GM18909 (cell line): ENCODE results near the gene MBOAT7.
"Not testable (repeated sequence)": the region's sequence is repeated elsewhere in the genome, so short reads cannot be mapped to it uniquely, and the experiment has no call there.

Experiments used
- ATAC-seq: cut with Tn5 transposase; IDR thresholded peaks from one replicate; pipeline ENCODE4 v1.9.1; 2021; ENCODE audit warnings: mild to moderate bottlenecking; ENCODE audit not compliant: unreplicated experiment, poor library complexity

Gene MBOAT7

DNA sequence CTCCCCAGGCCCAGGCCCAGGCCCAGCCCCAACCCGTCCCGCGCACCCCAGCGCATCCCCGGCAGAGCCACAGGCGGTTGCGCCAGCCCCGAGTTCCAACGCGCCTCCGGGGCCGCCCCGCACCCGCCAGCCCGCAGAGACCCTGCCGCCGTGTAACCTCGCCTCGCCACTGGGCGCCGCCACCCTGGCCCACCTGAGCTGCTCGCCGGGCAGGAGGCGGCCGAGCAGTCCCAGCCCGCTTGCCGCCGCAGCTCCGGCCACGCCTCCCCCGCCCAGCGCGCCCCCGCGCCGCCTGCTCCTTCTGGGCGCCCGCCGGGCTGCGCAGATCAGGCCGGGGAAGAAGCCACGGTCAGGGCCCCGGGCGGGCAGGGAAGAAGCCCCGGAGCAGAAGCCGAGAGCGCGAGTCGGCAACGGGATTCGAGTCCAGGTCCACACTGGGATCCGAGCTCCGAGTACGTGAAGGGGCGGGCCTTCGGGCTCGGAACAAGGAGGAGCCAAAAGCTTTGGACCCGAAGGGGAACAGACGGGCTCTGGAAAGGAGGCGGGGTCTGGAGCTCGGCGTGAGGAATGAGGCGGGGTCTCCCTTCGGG lies at the start of gene MBOAT7:
Gene MBOAT7, minus strand, starts transcription at position 436 of the 590 bp plus-strand sequence. CDS start 1,072 bp downstream, outside the sequence.
- ATAC-seq, result peak; percentile 21

GRCh38 chr19:54233941-54234340 lies 44.6 kb upstream of the MBOAT7 start:
- no peak for ATAC-seq

- no peak for ATAC-seq
Measured at GRCh38 chr19:54231077-54231931, 41.9 kb upstream of the MBOAT7 start.

DNA sequence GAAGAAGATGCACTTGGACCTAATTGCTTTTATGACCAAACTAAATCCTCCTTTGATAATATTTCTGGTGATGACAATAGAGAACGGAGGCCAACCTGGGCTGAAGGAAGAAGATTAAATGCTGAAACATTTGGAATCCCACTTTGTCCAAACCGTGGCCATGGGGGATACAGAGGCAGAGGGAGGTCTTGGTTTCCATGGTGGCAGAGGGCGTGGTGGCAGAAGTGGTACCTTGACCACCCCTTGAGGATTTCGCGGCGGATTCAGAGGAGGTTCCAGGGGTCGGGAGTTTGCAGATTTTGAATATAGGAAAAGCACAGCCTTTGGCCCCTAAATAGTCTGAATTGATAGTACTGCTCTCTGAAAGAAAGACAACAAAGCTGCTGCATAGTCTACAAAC lies 40.7 kb upstream of the MBOAT7 start:
- no peak for ATAC-seq

DNA sequence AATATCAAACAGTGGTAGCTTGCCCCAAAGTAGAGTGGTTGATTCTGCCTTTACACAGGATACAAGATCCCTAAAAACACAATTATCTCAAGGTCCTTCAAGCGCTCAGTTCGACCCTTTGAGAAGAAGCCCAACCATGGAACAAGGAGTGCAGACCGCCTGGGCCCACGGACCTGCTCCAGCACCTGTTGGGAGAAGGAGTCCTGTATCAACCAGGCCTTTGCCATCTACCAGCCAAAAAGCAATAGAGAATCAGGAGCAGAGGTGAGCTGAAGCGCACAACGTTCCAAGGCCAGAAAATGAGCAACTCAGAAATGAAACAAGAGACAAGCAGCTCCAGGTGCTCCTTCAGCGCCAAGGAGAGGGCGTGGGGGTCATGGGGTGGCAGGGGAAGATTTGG lies 39.8 kb upstream of the MBOAT7 start:
- no peak for ATAC-seq

DNA sequence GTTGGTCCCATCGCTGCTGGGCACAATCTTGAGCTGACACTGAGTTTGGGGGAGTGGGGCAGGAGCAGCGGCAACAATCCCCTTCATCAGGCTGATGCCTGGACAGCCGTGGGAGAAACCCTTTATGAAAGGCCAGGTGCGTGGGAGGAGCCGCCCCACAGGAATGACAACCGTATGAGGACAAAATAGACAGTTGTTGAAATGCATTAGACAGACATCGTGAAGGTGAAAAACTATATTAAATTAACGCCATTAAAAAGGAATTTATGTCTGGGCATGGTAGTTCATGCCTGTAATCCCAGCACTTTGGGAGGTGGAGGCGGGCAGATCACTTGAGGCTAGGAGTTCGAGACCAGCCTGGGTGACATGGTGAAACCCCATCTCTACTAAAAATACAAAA lies 35.2 kb upstream of the MBOAT7 start:
- ATAC-seq, result not testable (repeated sequence)

DNA sequence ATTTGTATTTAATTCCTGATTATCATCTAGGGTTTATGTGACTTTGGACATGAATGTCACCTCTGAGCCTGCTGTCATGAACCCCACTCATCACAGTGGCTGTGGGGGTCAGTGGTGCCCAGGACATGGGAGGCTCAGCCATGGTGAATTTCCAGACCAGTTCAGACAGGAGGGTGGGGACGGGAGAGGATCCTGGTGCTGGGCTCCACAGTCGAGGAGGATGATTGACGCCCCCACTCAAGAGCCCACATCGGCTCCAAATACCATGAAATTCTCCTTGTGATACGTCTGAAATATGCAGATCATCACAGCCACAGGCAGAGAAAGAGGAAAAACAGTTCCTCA lies 34.5 kb upstream of the MBOAT7 start:
- not testable (repeated sequence) for ATAC-seq

DNA sequence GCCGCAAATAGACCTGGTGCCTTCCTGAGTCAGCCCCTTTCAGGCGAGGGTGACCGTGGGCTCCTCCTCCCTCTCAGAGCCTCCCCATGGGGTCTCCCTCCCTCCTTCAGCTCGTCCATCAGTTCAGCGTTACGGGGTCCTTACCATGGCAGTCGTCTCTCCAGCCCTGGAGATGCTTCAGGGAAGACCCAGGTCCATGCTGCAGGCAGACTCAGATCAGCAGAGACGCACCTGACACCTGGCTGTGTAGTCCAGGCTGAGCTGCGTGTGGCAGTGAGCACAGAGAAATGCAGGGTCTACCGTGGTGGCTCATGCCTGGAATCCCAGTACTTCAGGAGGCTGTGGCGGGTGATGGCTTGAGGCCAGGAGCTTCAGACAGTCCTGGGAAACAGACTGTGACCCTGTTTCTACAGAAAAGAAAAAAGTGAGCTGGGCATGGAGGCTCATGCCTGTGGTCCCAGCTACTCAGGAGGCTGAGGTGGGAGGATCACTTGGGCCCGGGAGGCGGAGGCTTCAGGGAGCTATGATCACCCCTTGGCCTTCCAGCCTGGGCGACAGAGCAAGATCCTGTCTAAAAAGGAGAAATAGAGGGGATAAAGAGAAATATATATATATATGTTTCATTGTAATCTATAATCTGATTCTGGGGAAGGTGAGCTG lies 34.0 kb upstream of the MBOAT7 start:
- ATAC-seq, result not testable (repeated sequence)

GRCh38 chr19:54222474-54223276 lies 33.3 kb upstream of the MBOAT7 start, which contains the start of gene LILRB3:
Gene LILRB3, minus strand, starts transcription at chr19:54223007. Its CDS starts 31 bp downstream, at chr19:54222976.
- ATAC-seq, result not testable (repeated sequence)

GRCh38 chr19:54221947-54222346 lies 32.6 kb upstream of the MBOAT7 start:
- ATAC-seq, result not testable (repeated sequence)

DNA sequence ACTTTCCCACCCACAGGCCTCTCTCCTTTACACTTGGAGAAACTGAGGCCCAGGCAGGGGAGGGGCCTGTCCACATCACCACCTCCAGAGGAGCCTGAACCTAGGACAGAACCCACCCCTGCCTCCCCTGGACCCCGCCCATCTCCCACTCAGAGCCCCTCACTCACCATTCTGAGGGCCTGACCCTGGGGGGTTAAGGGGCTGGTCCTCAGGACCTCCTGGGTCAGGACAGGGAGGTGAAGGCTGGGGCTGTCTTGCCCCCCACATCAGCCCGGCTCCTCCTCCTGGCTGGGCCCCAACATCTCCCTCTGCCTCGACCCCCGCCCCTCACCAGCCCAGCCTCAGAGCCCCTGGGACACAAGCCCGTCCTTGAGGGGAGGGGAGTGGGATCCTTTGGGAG lies 30.3 kb upstream of the MBOAT7 start:
- not testable (repeated sequence) for ATAC-seq

GRCh38 chr19:54218960-54219661 lies 29.7 kb upstream of the MBOAT7 start:
- no peak for ATAC-seq

GRCh38 chr19:54218259-54218658 lies 28.9 kb upstream of the MBOAT7 start:
- no peak for ATAC-seq

DNA sequence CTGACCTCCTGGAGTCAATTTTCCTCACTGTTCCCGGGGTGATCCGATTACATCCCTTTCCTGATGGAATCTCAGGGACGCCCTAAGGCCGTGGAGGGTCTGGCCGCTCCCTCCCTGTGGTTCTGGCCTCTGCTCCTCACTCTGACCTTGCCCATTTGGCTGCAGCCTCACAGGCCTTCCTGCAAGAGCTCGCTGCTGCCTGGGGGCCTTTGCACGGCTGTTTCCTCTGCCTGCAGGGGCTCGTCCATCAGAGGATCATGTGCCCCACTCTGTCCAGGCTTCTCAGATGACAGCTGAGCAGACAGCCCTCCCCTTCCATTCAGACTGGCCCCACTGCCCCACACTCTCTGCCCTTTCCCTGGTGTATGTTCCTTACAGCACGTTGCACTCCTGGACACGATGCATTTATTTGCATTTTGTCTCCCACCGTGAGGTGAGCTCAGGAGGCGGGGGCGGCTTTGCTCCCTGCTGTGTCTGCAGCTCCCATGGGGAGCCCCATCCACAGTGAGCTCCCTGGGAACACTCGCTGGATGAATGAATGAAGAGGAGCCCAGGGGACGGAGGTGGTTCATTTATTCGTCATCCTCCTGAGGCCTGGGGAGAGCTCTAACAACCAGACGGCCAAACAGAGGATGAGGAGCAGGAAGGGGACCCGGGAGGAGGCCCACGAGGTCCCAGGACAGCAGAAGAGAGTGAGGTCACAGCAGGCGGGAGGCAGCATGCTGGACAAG lies 28.3 kb upstream of the MBOAT7 start:
- ATAC-seq, result not testable (repeated sequence)

DNA sequence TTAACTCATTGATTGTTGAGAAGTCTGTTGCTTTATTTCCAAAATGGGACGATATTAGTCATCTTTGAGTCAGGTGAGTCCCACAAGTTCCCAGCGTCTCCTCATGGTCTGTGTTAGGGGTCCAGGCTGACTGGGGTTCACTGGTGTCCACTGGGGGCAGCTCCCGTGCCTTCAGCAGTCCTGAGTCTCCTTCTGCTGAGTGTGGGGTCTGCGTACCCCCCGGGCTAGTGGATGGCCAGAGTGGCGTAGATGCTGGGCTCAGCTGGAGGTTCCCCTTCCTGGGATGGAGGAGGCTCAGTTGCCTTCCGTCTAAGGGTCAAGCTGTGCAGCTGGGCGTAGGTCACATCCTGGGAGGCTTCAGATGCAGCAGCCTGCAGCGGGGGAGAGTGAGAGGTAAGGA lies 27.5 kb upstream of the MBOAT7 start:
- ATAC-seq, result no peak

- ATAC-seq, result not testable (repeated sequence)
Measured at GRCh38 chr19:54214734-54215133, 25.4 kb upstream of the MBOAT7 start.

DNA sequence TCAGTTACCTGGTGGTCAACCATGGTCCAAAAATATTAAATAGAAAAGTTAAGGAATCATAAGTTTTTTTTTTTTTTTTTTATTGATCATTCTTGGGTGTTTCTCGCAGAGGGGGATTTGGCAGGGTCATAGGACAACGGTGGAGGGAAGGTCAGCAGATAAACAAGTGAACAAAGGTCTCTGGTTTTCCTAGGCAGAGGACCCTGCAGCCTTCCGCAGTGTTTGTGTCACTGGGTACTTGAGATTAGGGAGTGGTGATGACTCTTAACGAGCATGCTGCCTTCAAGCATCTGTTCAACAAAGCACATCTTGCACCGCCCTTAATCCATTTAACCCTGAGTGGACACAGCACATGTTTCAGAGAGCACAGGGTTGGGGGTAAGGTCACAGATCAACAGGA lies 24.8 kb upstream of the MBOAT7 start:
- not testable (repeated sequence) for ATAC-seq

- ATAC-seq, result no peak
Measured at GRCh38 chr19:54211235-54211634, 21.9 kb upstream of the MBOAT7 start.
